Natural killer cell (primary cell): ENCODE measurements around the gene MST1. TPM values are rescaled to one million over a fixed set of nuclear protein-coding genes. Genes with fewer than 3 reads are reported as not detected.

ENCODE experiments used
- ATAC-seq, 3 donors: fragments of 150-1000 bp in 2 of 3; fragments of 200-7000 bp in 1 of 3; cut with Tn5 transposase; 1 replicate in 1 of 3; 2 replicates in 2 of 3; pipeline ENCODE4 v1.10.0; 2021; ENCODE audit warnings: mild to moderate bottlenecking in 2 of 3, moderate library complexity in 2 of 3
- DNase-seq, 2 donors: peaks; one replicate each; pipeline versions ENCODE4 v3.0.0 to v3.0.0-alpha.2; 2013 to 2021; ENCODE audit warnings: mixed read lengths in 1 of 2
- H3K27ac ChIP-seq: one replicate; pipeline ENCODE4 v1.5.1; 2013; ENCODE audit warnings: mild to moderate bottlenecking, low read length
- H3K27me3 ChIP-seq: one replicate; pipeline ENCODE4 v1.6.1; 2013; ENCODE audit warnings: low read length; ENCODE audit not compliant: control insufficient read depth, insufficient read depth
- H3K36me3 ChIP-seq: one replicate; pipeline ENCODE4 v1.6.1; 2013; ENCODE audit warnings: low read length; ENCODE audit not compliant: control insufficient read depth, insufficient read depth
- H3K4me1 ChIP-seq: one replicate; pipeline ENCODE4 v1.6.1; 2013; ENCODE audit warnings: low read length; ENCODE audit not compliant: control insufficient read depth, insufficient read depth
- H3K4me3 ChIP-seq: one replicate; pipeline ENCODE4 v1.5.1; 2013; ENCODE audit warnings: low read length
- H3K9me3 ChIP-seq: one replicate; pipeline ENCODE4 v1.6.1; 2013; ENCODE audit warnings: low read length; ENCODE audit not compliant: control insufficient read depth, insufficient read depth
- H3K27ac Mint-ChIP-seq, 2 donors: one replicate each; pipeline ENCODE4 v1.8.0; 2022; ENCODE audit warnings: mild to moderate bottlenecking in 2 of 2, mixed read lengths in 2 of 2, moderate library complexity in 1 of 2
- H3K27me3 Mint-ChIP-seq, 2 donors: one replicate each; pipeline ENCODE4 v1.8.0; 2022; ENCODE audit warnings: low read depth in 2 of 2, mixed read lengths in 2 of 2
- H3K36me3 Mint-ChIP-seq: one replicate; pipeline ENCODE4 v1.8.0; 2022; ENCODE audit warnings: mixed read lengths
- H3K4me1 Mint-ChIP-seq, 2 donors: one replicate each; pipeline ENCODE4 v1.8.0; 2022; ENCODE audit warnings: mixed read lengths in 2 of 2
- H3K4me3 Mint-ChIP-seq: one replicate; pipeline ENCODE4 v1.8.0; 2022; ENCODE audit warnings: mild to moderate bottlenecking, moderate library complexity, mixed read lengths
- H3K9me3 Mint-ChIP-seq, 2 donors: one replicate each; pipeline ENCODE4 v1.8.0; 2022; ENCODE audit warnings: mixed read lengths in 2 of 2
- CTCF ChIP-seq: fragments of 200-600 bp; IDR thresholded peaks from one replicate; pipeline ENCODE4 v1.8.0; 2022; ENCODE audit warnings: antibody characterized with exemption
- WGBS: methylation state at CpG from one replicate; pipeline ENCODE4 v1.1.7; 2013; ENCODE audit warnings: missing lambda C conversion rate; ENCODE audit not compliant: insufficient coverage; 5-methylcytosine and 5-hydroxymethylcytosine counted together
- intact Hi-C: fragments of 100-400 bp; cut with micrococcal nuclease; formaldehyde crosslinking; loops from one replicate; pipeline ENCODE4 v1.14.2; 2022
- total RNA-seq, 4 donors: library from RNA; stranded (reverse); fragments of 120-200 nt in 1 of 4; gene quantifications; one replicate each; pipeline versions ENCODE4 v1.2.3 to v1.2.4, GENCODE V29; 2013 to 2022

Gene MST1
- total RNA-seq, 3 donors from 2014 or later (not counting 1 experiment from before 2014, with no cell fraction given), result 9.5 to 19.1 (median 15.2) TPM

GRCh38 chr3:49644684-49645083 lies 44.6 kb downstream of the MST1 start:
- no peaks in the 10 kb centered on the region for H3K36me3 ChIP-seq
- H3K9me3 ChIP-seq, result no peaks in the 10 kb centered on the region
- no peaks in the 10 kb centered on the region for H3K4me1 ChIP-seq
- Mint-ChIP-seq H3K27ac (no peak overlapping the region), H3K4me1 (no peaks in the 10 kb centered on the region), H3K9me3 (no peaks in the 10 kb centered on the region), H3K27me3 (no peaks in the 10 kb centered on the region), H3K36me3 (no peaks in the 10 kb centered on the region), H3K4me3 (no peak overlapping the region)
- WGBS, result 87% methylated on average over 8 of the region's 8 CpGs
- no peak overlapping the region for H3K27ac ChIP-seq
- H3K27me3 ChIP-seq, result no peaks in the 10 kb centered on the region
- ATAC-seq, result no peak
- H3K4me3 ChIP-seq, result no peak overlapping the region
- no peak for TF ChIP-seq CTCF
- no peak for DNase-seq
- intact Hi-C loops, result no loop called here

- Mint-ChIP-seq H3K27me3 (no peaks in the 10 kb centered on the region), H3K4me1 (no peaks in the 10 kb centered on the region), H3K36me3 (no peaks in the 10 kb centered on the region), H3K27ac (no peak overlapping the region), H3K9me3 (no peaks in the 10 kb centered on the region), H3K4me3 (no peak overlapping the region)
- no peak for TF ChIP-seq CTCF
- no peaks in the 10 kb centered on the region for H3K36me3 ChIP-seq
- intact Hi-C loops, result no loop called here
- DNase-seq (no peak), ATAC-seq (no peak)
- H3K4me3 ChIP-seq, result no peak overlapping the region
- H3K4me1 ChIP-seq, result no peaks in the 10 kb centered on the region
- no peak overlapping the region for H3K27ac ChIP-seq
- H3K9me3 ChIP-seq, result no peaks in the 10 kb centered on the region
- no peaks in the 10 kb centered on the region for H3K27me3 ChIP-seq
- 82% methylated on average over 9 of the region's 9 CpGs for WGBS
Observed at GRCh38 chr3:49642708-49643145, 46.5 kb downstream of the MST1 start.

DNA sequence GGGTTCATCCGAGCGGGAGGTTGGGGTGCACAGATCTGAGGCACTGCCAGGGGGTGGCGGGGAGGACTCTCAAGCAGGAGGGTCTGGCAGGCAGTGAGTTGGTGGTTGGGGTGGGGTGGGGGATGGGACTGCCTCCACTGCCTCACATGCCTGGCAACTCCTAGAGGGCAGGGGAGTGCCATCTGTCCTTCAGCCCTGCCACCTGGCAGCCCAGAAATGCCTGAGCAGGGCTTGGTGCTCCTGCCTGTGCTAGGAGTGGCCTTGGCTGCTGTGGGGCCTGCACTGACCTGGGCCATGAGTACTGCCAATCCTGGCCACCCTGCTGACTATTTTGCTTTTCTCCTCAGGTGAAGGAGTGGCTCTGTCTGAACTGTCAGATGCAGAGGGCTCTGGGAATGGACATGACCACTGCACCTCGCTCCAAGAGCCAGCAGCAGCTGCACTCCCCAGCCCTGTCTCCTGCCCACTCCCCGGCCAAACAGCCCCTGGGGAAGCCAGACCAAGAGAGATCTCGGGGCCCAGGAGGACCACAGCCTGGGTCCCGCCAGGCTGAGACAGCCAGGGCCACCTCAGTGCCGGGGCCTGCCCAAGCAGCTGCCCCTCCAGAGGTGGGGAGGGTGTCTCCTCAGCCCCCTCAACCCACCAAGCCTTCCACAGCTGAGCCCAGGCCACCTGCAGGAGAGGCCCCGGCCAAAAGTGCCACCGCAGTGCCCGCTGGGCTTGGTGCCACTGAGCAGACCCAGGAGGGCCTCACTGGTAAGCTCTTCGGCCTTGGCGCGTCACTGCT lies 47.2 kb downstream of the MST1 start:
- intact Hi-C loops, result no loop called here
- no peaks in the 10 kb centered on the region for H3K4me1 Mint-ChIP-seq
- ATAC-seq (no peak), DNase-seq (no peak)
- no peaks in the 10 kb centered on the region for H3K27me3 Mint-ChIP-seq
- Histone ChIP-seq H3K27ac (no peak overlapping the region), H3K4me1 (no peaks in the 10 kb centered on the region), H3K4me3 (no peak overlapping the region), H3K9me3 (no peaks in the 10 kb centered on the region), H3K27me3 (no peaks in the 10 kb centered on the region), H3K36me3 (no peaks in the 10 kb centered on the region)
- no peak overlapping the region for H3K27ac Mint-ChIP-seq
- no peaks in the 10 kb centered on the region for H3K9me3 Mint-ChIP-seq
- WGBS, result 89% methylated on average over 14 of the region's 14 CpGs
- TF ChIP-seq CTCF, result no peak
- H3K4me3 Mint-ChIP-seq, result no peak overlapping the region
- no peaks in the 10 kb centered on the region for H3K36me3 Mint-ChIP-seq

GRCh38 chr3:49641292-49641691 lies 48.0 kb downstream of the MST1 start:
- intact Hi-C loops, result no loop called here
- no peaks in the 10 kb centered on the region for H3K27me3 Mint-ChIP-seq
- Histone ChIP-seq H3K27me3 (no peaks in the 10 kb centered on the region), H3K27ac (no peak overlapping the region), H3K4me3 (no peak overlapping the region), H3K9me3 (no peaks in the 10 kb centered on the region), H3K36me3 (no peaks in the 10 kb centered on the region), H3K4me1 (no peaks in the 10 kb centered on the region)
- H3K4me3 Mint-ChIP-seq, result no peak overlapping the region
- H3K27ac Mint-ChIP-seq, result no peak overlapping the region
- WGBS, result 70% methylated on average over 7 of the region's 7 CpGs
- ATAC-seq (no peak), DNase-seq (no peak)
- no peaks in the 10 kb centered on the region for H3K9me3 Mint-ChIP-seq
- no peaks in the 10 kb centered on the region for H3K4me1 Mint-ChIP-seq
- TF ChIP-seq CTCF, result no peak
- H3K36me3 Mint-ChIP-seq, result no peaks in the 10 kb centered on the region
